ENCODE data around the gene USP54. TPM values are rescaled to one million over a fixed set of nuclear protein-coding genes. Genes with fewer than 3 reads are reported as not detected.

Gene USP54
- 10 to 100 TPM; 41.0 to 65.1 (median 50.5) TPM for total RNA-seq

- H3K4me3 ChIP-seq, result peak within 1 kb of the TSS in 2 of 4 donors; percentile 11 to 15
- peak within 1 kb of the TSS in 3 of 4 donors; percentile 66 to 81 (median 68) for H3K27ac ChIP-seq
- H3K4me1 ChIP-seq, result peaks cover 0 to 38% (median 0%) of the 10 kb centered on the region in 4 donors
- TF ChIP-seq CTCF (IDR thresholded peaks at IDR 0.05), result no peak
- TF ChIP-seq POLR2A (IDR thresholded peaks at IDR 0.05), result no peak
- DNase-seq, result no peak
- no peaks in the 10 kb centered on the region for H3K36me3 ChIP-seq
- H3K27me3 ChIP-seq, result no peaks in the 10 kb centered on the region
- no peaks in the 10 kb centered on the region for H3K9me3 ChIP-seq
These were observed at the start of gene USP54 for GRCh38 chr10:73590881-73591799. Gene USP54, minus strand, starts transcription at chr10:73591342. Its CDS starts 15,684 bp downstream, at chr10:73575658.

- TF ChIP-seq POLR2A (IDR thresholded peaks at IDR 0.05) (no peak), CTCF (IDR thresholded peaks at IDR 0.05) (no peak)
These were observed 48.1 kb upstream of the USP54 start for GRCh38 chr10:73639286-73639685.

GRCh38 chr10:73635781-73636180, 44.6 kb upstream of the USP54 start:
- Histone ChIP-seq H3K9me3 (no peaks in the 10 kb centered on the region), H3K27me3 (no peaks in the 10 kb centered on the region), H3K27ac (no peak overlapping the region), H3K4me1 (no peaks in the 10 kb centered on the region), H3K4me3 (no peak overlapping the region), H3K36me3 (no peaks in the 10 kb centered on the region)
- TF ChIP-seq POLR2A (IDR thresholded peaks at IDR 0.05), result no peak
- no peak for TF ChIP-seq CTCF (IDR thresholded peaks at IDR 0.05)
- DNase-seq, result no peak

More at GRCh38 chr10:73639286-73639685, 48.1 kb upstream of the USP54 start:
- H3K4me3 ChIP-seq, result no peak overlapping the region
- no peaks in the 10 kb centered on the region for H3K9me3 ChIP-seq
- no peaks in the 10 kb centered on the region for H3K36me3 ChIP-seq
- no peaks in the 10 kb centered on the region for H3K4me1 ChIP-seq
- no peaks in the 10 kb centered on the region for H3K27me3 ChIP-seq
- DNase-seq, result no peak
- no peak overlapping the region for H3K27ac ChIP-seq

GRCh38 chr10:73634421-73634820, 43.3 kb upstream of the USP54 start:
- no peaks in the 10 kb centered on the region for H3K9me3 ChIP-seq
- H3K27me3 ChIP-seq, result no peaks in the 10 kb centered on the region
- TF ChIP-seq CTCF (IDR thresholded peaks at IDR 0.05), result no peak
- TF ChIP-seq POLR2A (IDR thresholded peaks at IDR 0.05), result no peak
- H3K27ac ChIP-seq, result no peak overlapping the region
- H3K4me1 ChIP-seq, result no peaks in the 10 kb centered on the region
- H3K4me3 ChIP-seq, result no peak overlapping the region
- no peaks in the 10 kb centered on the region for H3K36me3 ChIP-seq
- DNase-seq, result peak in 1 of 3 donors; percentile 15

GRCh38 chr10:73629165-73629564, 38.0 kb upstream of the USP54 start:
- no peak for TF ChIP-seq POLR2A (IDR thresholded peaks at IDR 0.05)
- no peak for TF ChIP-seq CTCF (IDR thresholded peaks at IDR 0.05)
- Histone ChIP-seq H3K9me3 (no peaks in the 10 kb centered on the region), H3K4me3 (no peak overlapping the region), H3K4me1 (peaks cover 0 to 12% (median 2%) of the 10 kb centered on the region in 4 donors), H3K36me3 (no peaks in the 10 kb centered on the region), H3K27ac (no peak overlapping the region), H3K27me3 (no peaks in the 10 kb centered on the region)
- no peak for DNase-seq

Measured in Peyer's patch (tissue), 4 donors.